Kidney epithelial cell (primary cell): ENCODE measurements around the gene NECTIN1. TPM values are rescaled to one million over a fixed set of nuclear protein-coding genes. Genes with fewer than 3 reads are reported as not detected.

ENCODE experiments used
- DNase-seq: peaks from one replicate; pipeline ENCODE4 v3.0.0-alpha.2; 2010; ENCODE audit warnings: low read depth
- H3K27me3 ChIP-seq: 2 replicates; pipeline ENCODE4 v1.6.0; 2011; ENCODE audit warnings: low read length; ENCODE audit not compliant: control insufficient read depth, insufficient read depth
- H3K36me3 ChIP-seq: 2 replicates; pipeline ENCODE4 v1.5.1; 2011; ENCODE audit warnings: low read length; ENCODE audit not compliant: control insufficient read depth, insufficient read depth
- H3K4me3 ChIP-seq: 2 replicates; pipeline ENCODE4 v1.5.1; 2011; ENCODE audit warnings: low read depth, mild to moderate bottlenecking, control low read depth, low read length
- CTCF ChIP-seq: IDR thresholded peaks from 2 replicates; pipeline ENCODE4 v1.5.1; 2011; ENCODE audit warnings: mild to moderate bottlenecking, moderate library complexity, low read length, control low read depth, inconsistent platforms; ENCODE audit not compliant: insufficient read depth, poor library complexity, severe bottlenecking
- total RNA-seq: library from RNA; depleted of rRNA; stranded (reverse); fragments of >200 nt; gene quantifications from 2 replicates; pipeline ENCODE4 v1.2.3, GENCODE V29; 2015

The NECTIN1 gene
- total RNA-seq, 1 donor from 2014 or later = 15.0 TPM

- peaks cover 53% of the 10 kb centered on the region for H3K27me3 ChIP-seq
- DNase-seq = no peak
These were observed 12.6 kb upstream of the NECTIN1 start for GRCh38 chr11:119741369-119742262.

GRCh38 chr11:119739975-119740374, 11.0 kb upstream of the NECTIN1 start:
- Histone ChIP-seq H3K36me3 (no peaks in the 10 kb centered on the region), H3K27me3 (peaks cover 48% of the 10 kb centered on the region), H3K4me3 (no peak overlapping the region)
- no peak for DNase-seq
- no peak for TF ChIP-seq CTCF

More at GRCh38 chr11:119741369-119742262, 12.6 kb upstream of the NECTIN1 start:
- Histone ChIP-seq H3K36me3 (no peaks in the 10 kb centered on the region), H3K4me3 (no peak overlapping the region)
- TF ChIP-seq CTCF = peak; percentile 77

GRCh38 chr11:119739021-119739703, 10.2 kb upstream of the NECTIN1 start:
- no peak for DNase-seq
- no peak for TF ChIP-seq CTCF
- Histone ChIP-seq H3K36me3 (no peaks in the 10 kb centered on the region), H3K27me3 (peaks cover 48% of the 10 kb centered on the region), H3K4me3 (no peak overlapping the region)

GRCh38 chr11:119738059-119738439, 9.0 kb upstream of the NECTIN1 start:
- DNase-seq = no peak
- no peak overlapping the region for H3K4me3 ChIP-seq
- no peaks in the 10 kb centered on the region for H3K36me3 ChIP-seq
- no peak for TF ChIP-seq CTCF
- H3K27me3 ChIP-seq = peaks cover 43% of the 10 kb centered on the region

DNA sequence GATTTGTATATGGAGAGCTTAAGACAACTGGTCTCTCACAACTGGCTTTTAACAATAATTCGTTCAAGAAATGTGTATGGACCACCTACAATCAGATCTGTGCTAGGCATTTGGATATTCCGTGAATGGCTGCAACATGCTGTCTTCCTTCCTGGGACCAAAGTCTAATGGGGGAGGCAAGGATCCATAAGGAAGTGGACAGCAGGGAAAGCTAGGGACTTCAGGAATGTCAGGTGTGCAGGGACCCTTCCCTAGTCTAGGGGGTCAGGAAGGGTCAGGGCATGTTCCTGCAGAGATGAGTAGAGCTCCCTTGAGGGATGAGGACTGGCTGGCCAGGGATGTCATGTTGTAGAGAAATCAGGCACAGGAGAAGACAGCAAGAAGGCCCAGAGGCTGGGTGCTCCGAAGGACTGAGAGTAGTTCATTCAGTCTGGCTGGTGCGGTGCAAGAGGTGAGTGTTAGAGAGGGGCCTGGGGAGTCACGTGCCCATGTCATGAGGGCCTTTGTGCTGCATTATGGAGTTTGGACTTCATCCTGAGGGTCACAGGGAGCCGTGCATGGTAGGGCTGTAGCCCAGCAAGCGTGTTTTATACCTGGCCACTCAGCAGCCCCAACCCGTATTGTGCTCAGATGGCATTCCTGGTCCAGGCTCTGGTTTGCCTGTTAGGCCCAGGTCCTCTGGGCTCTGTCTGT, 8.5 kb upstream of the NECTIN1 start:
- no peak for DNase-seq
- TF ChIP-seq CTCF = no peak
- H3K4me3 ChIP-seq = no peak overlapping the region
- H3K36me3 ChIP-seq = no peaks in the 10 kb centered on the region
- peaks cover 37% of the 10 kb centered on the region for H3K27me3 ChIP-seq
